ENCODE results near the gene KLF11.
A peak's percentile ranks its signal among the peaks of the same experiment; 100 is the strongest.

The KLF11 gene

DNA sequence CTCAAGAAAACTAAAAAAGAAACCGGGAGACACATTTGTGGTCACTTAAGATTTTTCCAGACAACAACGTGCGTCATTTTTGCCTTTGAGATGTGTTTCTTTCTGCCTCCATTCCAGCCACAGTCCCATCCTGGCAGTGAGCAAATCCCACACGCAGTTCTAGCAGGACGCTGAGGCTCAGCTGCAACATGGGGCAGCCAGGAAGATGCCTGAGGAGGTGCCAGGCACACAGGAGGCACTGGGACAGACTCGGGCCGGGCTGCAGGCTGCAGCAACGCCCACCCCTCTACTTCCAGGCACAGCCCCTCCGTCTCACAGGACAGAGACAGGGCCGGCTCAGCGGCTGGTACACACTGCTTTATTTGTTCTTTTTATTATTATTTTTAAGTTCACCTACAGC, 13.1 kb downstream of the KLF11 start:
- Histone ChIP-seq H3K27me3 (ENCODE audit: insufficient read depth, low read length) (no peaks in the 10 kb centered on the region), H3K23ac (ENCODE audit: low read length) (no peak overlapping the region), H2AK5ac (ENCODE audit: low read length) (peak overlapping the region; percentile 87), H4K91ac (ENCODE audit: low read depth, low read length) (peak overlapping the region; percentile 53), H3K36me3 (ENCODE audit: control insufficient read depth in 1 of 2, insufficient read depth in 2 of 2, low read length in 2 of 2) (peaks cover 2 to 4% of the 10 kb centered on the region in 2 experiments), H3K18ac (ENCODE audit: low read length) (no peak overlapping the region), H3K79me1 (ENCODE audit: low read length) (peaks cover 20% of the 10 kb centered on the region), H4K12ac (ENCODE audit: low read depth, low read length) (no peak overlapping the region), H3K14ac (ENCODE audit: low read length) (peak overlapping the region; percentile 46), H3K79me2 (ENCODE audit: control insufficient read depth, insufficient read depth, low read length, poor library complexity) (peaks cover 4% of the 10 kb centered on the region), H3K4me1 (ENCODE audit: control insufficient read depth in 1 of 2, insufficient read depth in 2 of 2, low read length in 2 of 2) (peaks cover 8 to 17% of the 10 kb centered on the region in 2 experiments), H3K27ac (ENCODE audit: low read depth, low read length) (no peak overlapping the region), H3K4me3 (ENCODE audit: low read depth, low read length) (no peak overlapping the region), H4K8ac (ENCODE audit: low read depth, low read length) (peak overlapping the region; percentile 42), H2BK5ac (ENCODE audit: low read depth, low read length, poor library complexity) (no peak overlapping the region), H3K9ac (ENCODE audit: low read length) (no peak overlapping the region), H2BK12ac (ENCODE audit: low read length) (peak overlapping the region; percentile 39), H3K4ac (ENCODE audit: low read depth, low read length) (no peak overlapping the region), H3K4me2 (ENCODE audit: low read length) (no peak overlapping the region), H3K9me3 (ENCODE audit: insufficient read depth, low read depth, low read length) (no peaks in the 10 kb centered on the region), H2BK120ac (ENCODE audit: insufficient read depth, low read length, poor library complexity) (no peak overlapping the region), H2AFZ (ENCODE audit: insufficient read depth, low read length, poor library complexity) (no peak overlapping the region)
- no peak for DNase-seq
- no CpG with 5 or more reads among the region's 11 CpGs for WGBS (ENCODE audit: extremely low coverage, insufficient coverage, insufficient read length)

- H2BK12ac ChIP-seq (ENCODE audit: low read length) = no peak overlapping the region
- no peak overlapping the region for H2AK5ac ChIP-seq (ENCODE audit: low read length)
- DNase-seq = peak; percentile 95
- peak overlapping the region; percentile 83 for H4K8ac ChIP-seq (ENCODE audit: low read depth, low read length)
- H3K79me2 ChIP-seq (ENCODE audit: control insufficient read depth, insufficient read depth, low read length, poor library complexity) = peaks cover 4% of the 10 kb centered on the region
- H3K36me3 ChIP-seq (ENCODE audit: control insufficient read depth in 1 of 2, insufficient read depth in 2 of 2, low read length in 2 of 2) = no peaks in the 10 kb centered on the region
- H3K18ac ChIP-seq (ENCODE audit: low read length) = peak overlapping the region; percentile 29
- H3K23ac ChIP-seq (ENCODE audit: low read length) = no peak overlapping the region
- peaks cover 8 to 17% of the 10 kb centered on the region in 2 experiments for H3K4me1 ChIP-seq (ENCODE audit: control insufficient read depth in 1 of 2, insufficient read depth in 2 of 2, low read length in 2 of 2)
- H3K4ac ChIP-seq (ENCODE audit: low read depth, low read length) = no peak overlapping the region
- no peaks in the 10 kb centered on the region for H3K27me3 ChIP-seq (ENCODE audit: insufficient read depth, low read length)
- H2BK120ac ChIP-seq (ENCODE audit: insufficient read depth, low read length, poor library complexity) = peak overlapping the region; percentile 70
- peak overlapping the region; percentile 85 for H4K91ac ChIP-seq (ENCODE audit: low read depth, low read length)
- H4K12ac ChIP-seq (ENCODE audit: low read depth, low read length) = peak overlapping the region; percentile 47
- H3K9me3 ChIP-seq (ENCODE audit: insufficient read depth, low read depth, low read length) = no peaks in the 10 kb centered on the region
- H2AFZ ChIP-seq (ENCODE audit: insufficient read depth, low read length, poor library complexity) = peak overlapping the region; percentile 46
- H3K4me3 ChIP-seq (ENCODE audit: low read depth, low read length) = no peak overlapping the region
- H3K9ac ChIP-seq (ENCODE audit: low read length) = no peak overlapping the region
- peak overlapping the region; percentile 84 for H3K27ac ChIP-seq (ENCODE audit: low read depth, low read length)
- peak overlapping the region; percentile 73 for H3K4me2 ChIP-seq (ENCODE audit: low read length)
- peak overlapping the region; percentile 74 for H2BK5ac ChIP-seq (ENCODE audit: low read depth, low read length, poor library complexity)
- peaks cover 20% of the 10 kb centered on the region for H3K79me1 ChIP-seq (ENCODE audit: low read length)
- H3K14ac ChIP-seq (ENCODE audit: low read length) = peak overlapping the region; percentile 32
- WGBS (ENCODE audit: extremely low coverage, insufficient coverage, insufficient read length) = no CpG with 5 or more reads among the region's 28 CpGs
Measured at GRCh38 chr2:10057231-10058107, 14.1 kb downstream of the KLF11 start.

GRCh38 chr2:10058251-10059015, 15.1 kb downstream of the KLF11 start:
- Histone ChIP-seq H3K27ac (ENCODE audit: low read depth, low read length) (peak overlapping the region; percentile 60), H3K9ac (ENCODE audit: low read length) (no peak overlapping the region), H3K4me1 (ENCODE audit: control insufficient read depth in 1 of 2, insufficient read depth in 2 of 2, low read length in 2 of 2) (peaks cover 8 to 17% of the 10 kb centered on the region in 2 experiments), H3K36me3 (ENCODE audit: control insufficient read depth in 1 of 2, insufficient read depth in 2 of 2, low read length in 2 of 2) (no peaks in the 10 kb centered on the region), H3K27me3 (ENCODE audit: insufficient read depth, low read length) (no peaks in the 10 kb centered on the region), H3K79me2 (ENCODE audit: control insufficient read depth, insufficient read depth, low read length, poor library complexity) (peaks cover 4% of the 10 kb centered on the region), H3K4ac (ENCODE audit: low read depth, low read length) (no peak overlapping the region), H4K8ac (ENCODE audit: low read depth, low read length) (peak overlapping the region; percentile 7), H3K23ac (ENCODE audit: low read length) (no peak overlapping the region), H2BK120ac (ENCODE audit: insufficient read depth, low read length, poor library complexity) (peak overlapping the region; percentile 2), H3K14ac (ENCODE audit: low read length) (peak overlapping the region; percentile 32), H3K4me3 (ENCODE audit: low read depth, low read length) (no peak overlapping the region), H3K79me1 (ENCODE audit: low read length) (peaks cover 20% of the 10 kb centered on the region), H4K91ac (ENCODE audit: low read depth, low read length) (peak overlapping the region; percentile 52), H2BK12ac (ENCODE audit: low read length) (peak overlapping the region; percentile 65), H3K4me2 (ENCODE audit: low read length) (peak overlapping the region; percentile 11), H4K12ac (ENCODE audit: low read depth, low read length) (no peak overlapping the region), H3K9me3 (ENCODE audit: insufficient read depth, low read depth, low read length) (no peaks in the 10 kb centered on the region), H3K18ac (ENCODE audit: low read length) (peak overlapping the region; percentile 6), H2BK5ac (ENCODE audit: low read depth, low read length, poor library complexity) (no peak overlapping the region), H2AK5ac (ENCODE audit: low read length) (peak overlapping the region; percentile 86), H2AFZ (ENCODE audit: insufficient read depth, low read length, poor library complexity) (no peak overlapping the region)
- WGBS (ENCODE audit: extremely low coverage, insufficient coverage, insufficient read length) = no CpG with 5 or more reads among the region's 39 CpGs
- DNase-seq = no peak

DNA sequence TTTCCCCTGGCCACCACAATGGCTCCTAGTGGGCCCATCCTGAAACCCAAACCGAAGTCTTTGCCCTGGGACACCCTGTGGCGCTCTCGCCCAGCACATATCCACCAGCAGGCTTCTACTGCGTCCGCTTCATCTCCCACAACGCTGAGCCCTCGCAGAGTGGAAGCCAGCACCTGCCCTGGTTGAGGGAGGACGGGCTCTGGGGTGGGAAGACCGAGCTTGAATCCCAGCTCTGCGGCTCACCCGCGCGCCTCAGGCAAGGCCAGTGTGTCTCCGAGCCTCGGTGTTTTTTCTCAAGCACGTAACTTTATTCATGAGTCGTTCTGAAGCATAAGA, 15.6 kb downstream of the KLF11 start:
- no peak overlapping the region for H2BK120ac ChIP-seq (ENCODE audit: insufficient read depth, low read length, poor library complexity)
- H3K36me3 ChIP-seq (ENCODE audit: control insufficient read depth in 1 of 2, insufficient read depth in 2 of 2, low read length in 2 of 2) = no peaks in the 10 kb centered on the region
- peak overlapping the region; percentile 52 for H4K91ac ChIP-seq (ENCODE audit: low read depth, low read length)
- H3K4me3 ChIP-seq (ENCODE audit: low read depth, low read length) = no peak overlapping the region
- H2AK5ac ChIP-seq (ENCODE audit: low read length) = peak overlapping the region; percentile 86
- H3K14ac ChIP-seq (ENCODE audit: low read length) = no peak overlapping the region
- no peak for DNase-seq
- H3K79me1 ChIP-seq (ENCODE audit: low read length) = peaks cover 20% of the 10 kb centered on the region
- H3K9ac ChIP-seq (ENCODE audit: low read length) = no peak overlapping the region
- H3K18ac ChIP-seq (ENCODE audit: low read length) = no peak overlapping the region
- peaks cover 6% of the 10 kb centered on the region for H3K79me2 ChIP-seq (ENCODE audit: control insufficient read depth, insufficient read depth, low read length, poor library complexity)
- H4K12ac ChIP-seq (ENCODE audit: low read depth, low read length) = no peak overlapping the region
- no peak overlapping the region for H3K27ac ChIP-seq (ENCODE audit: low read depth, low read length)
- no peaks in the 10 kb centered on the region for H3K9me3 ChIP-seq (ENCODE audit: insufficient read depth, low read depth, low read length)
- H3K4me2 ChIP-seq (ENCODE audit: low read length) = no peak overlapping the region
- no peaks in the 10 kb centered on the region for H3K27me3 ChIP-seq (ENCODE audit: insufficient read depth, low read length)
- H3K4me1 ChIP-seq (ENCODE audit: control insufficient read depth in 1 of 2, insufficient read depth in 2 of 2, low read length in 2 of 2) = peaks cover 8 to 17% of the 10 kb centered on the region in 2 experiments
- H3K4ac ChIP-seq (ENCODE audit: low read depth, low read length) = no peak overlapping the region
- no peak overlapping the region for H2BK5ac ChIP-seq (ENCODE audit: low read depth, low read length, poor library complexity)
- no CpG with 5 or more reads among the region's 17 CpGs for whole genome bisulfite sequencing (ENCODE audit: extremely low coverage, insufficient coverage, insufficient read length)
- peak overlapping the region; percentile 65 for H2BK12ac ChIP-seq (ENCODE audit: low read length)
- H4K8ac ChIP-seq (ENCODE audit: low read depth, low read length) = no peak overlapping the region
- no peak overlapping the region for H2AFZ ChIP-seq (ENCODE audit: insufficient read depth, low read length, poor library complexity)
- no peak overlapping the region for H3K23ac ChIP-seq (ENCODE audit: low read length)
